GM21529 (cell line): ENCODE results near the gene TJAP1.
"Not testable (repeated sequence)": the region's sequence is repeated elsewhere in the genome, so short reads cannot be mapped to it uniquely, and the experiment has no call there.

Experiments used
- ATAC-seq: cut with Tn5 transposase; IDR thresholded peaks from one replicate; pipeline ENCODE4 v1.9.1; 2021; ENCODE audit not compliant: unreplicated experiment

The TJAP1 gene

DNA sequence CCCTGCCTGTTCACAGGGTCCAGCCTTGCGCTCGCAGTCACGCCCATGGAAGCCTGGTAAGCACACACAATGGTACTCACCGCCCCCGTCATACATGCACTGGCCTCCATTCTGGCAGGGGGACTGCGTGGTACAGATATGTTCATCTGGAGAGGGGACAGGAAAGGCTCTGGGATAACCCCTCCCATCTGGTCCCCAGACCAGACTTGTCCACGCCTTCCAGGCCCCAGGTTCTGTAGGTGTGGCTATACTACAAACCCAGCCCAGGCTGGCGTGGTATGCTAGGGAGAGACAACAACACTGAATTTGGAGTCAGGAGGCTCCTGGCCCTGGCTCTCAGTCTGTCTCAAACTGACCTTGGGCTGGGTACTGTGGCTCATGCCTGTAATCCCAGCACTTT lies 25.4 kb upstream of the TJAP1 start:
- ATAC-seq, result no peak

- ATAC-seq, result no peak
Observed at GRCh38 chr6:43452896-43453295, 24.5 kb upstream of the TJAP1 start.

DNA sequence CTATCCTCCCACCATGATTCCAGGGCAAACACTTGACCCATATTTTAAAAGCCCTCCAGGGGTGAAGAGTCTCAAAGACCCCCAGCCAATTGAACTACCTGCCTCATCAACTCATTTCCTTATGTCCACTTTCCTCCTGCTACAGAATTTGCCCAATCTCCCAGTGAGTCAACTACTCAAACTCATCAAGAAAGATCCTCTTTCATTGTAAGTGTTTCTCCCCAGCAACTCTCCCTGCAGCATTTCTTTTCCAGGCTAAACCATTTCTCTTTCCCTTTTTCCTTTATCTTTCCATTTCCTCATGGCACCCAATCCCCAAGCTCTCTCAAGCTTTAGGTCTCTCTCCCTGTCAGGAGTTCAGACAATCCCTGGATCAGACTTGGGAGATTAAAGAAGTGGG lies 23.5 kb upstream of the TJAP1 start:
- no peak for ATAC-seq

DNA sequence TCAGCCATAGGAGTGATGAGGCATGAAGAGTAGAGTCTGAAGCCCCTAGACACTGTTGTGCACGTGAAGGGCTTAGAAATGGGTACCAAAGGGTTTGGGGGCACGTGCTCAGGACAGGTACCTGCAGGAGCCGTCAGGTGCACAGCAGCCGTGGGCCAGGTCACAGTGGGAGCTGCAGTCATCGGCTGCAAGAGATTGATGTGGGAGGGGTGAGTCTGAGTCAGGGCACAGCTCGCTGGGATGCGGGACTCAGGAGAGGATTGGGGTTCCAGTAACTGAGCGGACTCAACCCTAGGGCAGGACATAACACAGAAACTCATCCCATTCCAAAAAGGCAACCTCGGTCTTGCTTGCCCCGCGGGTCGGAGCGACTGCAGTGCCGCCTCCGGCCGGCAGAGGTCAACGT lies 23.1 kb upstream of the TJAP1 start:
- no peak for ATAC-seq

GRCh38 chr6:43454696-43455530 lies 22.5 kb upstream of the TJAP1 start:
- ATAC-seq, result no peak

DNA sequence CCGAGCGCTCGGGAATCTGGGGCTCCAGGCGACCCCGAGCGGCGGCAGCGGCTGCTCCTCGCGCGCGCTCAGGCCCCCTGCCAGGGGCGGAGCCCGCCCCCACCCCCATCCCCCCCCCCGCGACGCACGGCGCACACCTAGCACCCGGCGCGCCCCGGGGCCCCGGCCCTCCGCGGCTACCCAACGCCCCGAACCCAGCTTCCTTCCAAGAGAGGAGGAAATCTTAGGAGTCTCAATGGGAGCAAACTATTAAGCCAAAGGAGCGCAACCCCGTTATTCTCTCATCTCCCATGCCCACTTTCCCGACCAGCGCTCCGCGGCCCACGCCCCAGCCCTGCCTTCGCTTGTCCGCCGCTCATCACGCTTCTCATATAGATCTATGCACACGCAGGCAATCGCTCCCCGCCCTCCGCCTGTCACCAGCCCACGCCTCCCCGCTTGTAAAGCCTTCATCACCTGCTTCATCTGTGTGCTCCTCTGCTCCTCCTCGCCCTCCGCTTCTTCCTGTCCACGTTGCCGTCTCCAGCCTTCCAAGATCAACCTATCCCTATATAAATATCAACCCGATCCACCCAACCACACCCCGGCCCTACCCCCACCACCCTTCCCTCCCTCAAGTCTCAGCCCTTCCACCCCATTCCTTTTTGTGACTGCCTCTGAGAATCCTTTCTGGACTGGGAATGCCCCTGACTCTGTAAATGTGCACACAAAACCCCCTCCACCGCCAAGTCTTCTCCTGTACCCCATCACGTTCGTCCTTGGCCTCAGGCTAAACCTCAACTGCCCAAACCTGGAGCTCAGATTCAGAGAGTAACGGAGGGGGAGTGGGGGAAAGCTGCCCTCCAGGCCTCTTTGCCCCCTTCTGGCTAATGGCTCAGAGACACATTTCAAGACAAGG lies 21.6 kb upstream of the TJAP1 start, which contains the start of gene DLK2:
Gene DLK2, minus strand, starts transcription at position 18 of the 898 bp plus-strand sequence. CDS start 723 bp downstream, outside the sequence.
- no peak for ATAC-seq

DNA sequence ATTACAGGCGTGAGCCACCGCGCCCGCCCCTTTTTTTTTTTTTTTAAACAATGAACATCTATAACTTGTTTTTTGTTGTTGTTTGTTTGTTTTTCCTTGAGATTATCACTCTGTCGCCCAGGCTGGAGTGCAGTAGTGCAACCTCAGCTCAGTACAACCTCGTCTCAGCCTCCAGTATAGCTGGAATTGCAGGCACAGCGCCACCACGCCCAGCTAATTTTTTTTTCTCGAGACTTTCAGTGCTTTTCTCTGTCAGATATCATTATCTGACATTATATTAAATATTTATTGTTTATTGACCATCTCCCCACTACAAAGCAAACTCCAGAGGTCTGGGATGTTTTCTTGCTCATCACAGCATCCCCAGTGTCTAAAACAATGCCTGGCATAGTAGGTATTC lies 19.7 kb upstream of the TJAP1 start:
- ATAC-seq, result no peak

GRCh38 chr6:43458154-43458553 lies 19.2 kb upstream of the TJAP1 start:
- not testable (repeated sequence) for ATAC-seq

DNA sequence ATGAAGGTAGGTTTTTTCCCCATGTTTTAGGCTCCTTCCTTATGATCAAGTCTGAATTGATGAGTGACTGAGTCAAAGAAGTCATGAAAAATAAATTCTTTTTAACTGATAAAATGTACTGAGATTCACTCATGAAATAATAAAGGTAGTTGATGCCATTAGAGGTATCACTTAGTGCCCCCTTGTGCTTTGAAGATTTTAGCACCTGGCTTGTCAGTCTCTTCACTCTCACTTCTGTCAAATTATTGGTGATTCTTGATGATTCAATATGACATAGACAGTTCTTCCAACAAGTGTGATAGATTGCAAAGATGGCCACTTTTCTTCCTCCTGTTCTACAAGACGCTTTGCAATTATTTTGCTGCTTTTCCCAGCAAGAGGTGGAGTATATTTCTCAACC lies 17.8 kb upstream of the TJAP1 start:
- ATAC-seq, result no peak

DNA sequence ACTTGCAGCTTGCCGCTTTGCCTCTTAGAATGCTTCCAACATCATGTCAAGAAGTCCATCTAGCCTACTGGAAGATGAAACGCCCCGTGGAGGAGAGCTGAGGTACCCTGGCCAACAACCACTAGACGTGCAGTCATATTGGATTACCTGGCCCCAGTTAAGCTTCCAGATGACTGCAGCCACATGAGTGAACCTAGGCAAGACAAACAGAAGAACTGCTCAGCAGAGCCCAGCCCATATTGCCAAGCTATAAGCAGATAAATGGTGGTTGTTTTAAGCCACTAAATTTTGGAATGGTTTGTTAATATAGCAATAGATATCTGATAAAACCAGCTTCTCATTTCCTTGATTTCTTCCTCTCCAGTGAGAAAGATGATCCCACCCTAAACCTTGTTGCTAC lies 17.3 kb upstream of the TJAP1 start:
- no peak for ATAC-seq

DNA sequence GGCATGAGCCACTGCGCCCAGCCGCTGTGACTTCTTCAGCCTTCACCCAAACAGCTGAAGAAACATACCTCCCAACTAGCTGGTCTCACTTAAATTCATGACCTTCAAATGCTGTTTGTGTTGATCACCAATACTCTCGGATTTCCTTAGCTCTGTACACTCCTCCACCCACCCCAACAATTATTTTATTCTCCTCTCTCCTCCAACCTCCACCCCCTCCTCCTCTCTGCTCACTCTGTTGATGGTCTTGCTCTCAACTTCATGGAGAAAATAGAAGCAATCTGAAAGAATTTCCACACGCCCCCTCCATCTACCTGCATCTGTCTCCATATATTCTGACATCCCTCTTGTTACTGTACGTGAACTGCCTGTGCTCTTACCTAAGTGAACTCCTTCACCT lies 15.4 kb upstream of the TJAP1 start:
- ATAC-seq, result no peak

GRCh38 chr6:43464337-43464736 lies 13.0 kb upstream of the TJAP1 start:
- ATAC-seq, result no peak

GRCh38 chr6:43465948-43466347 lies 11.4 kb upstream of the TJAP1 start:
- ATAC-seq, result no peak

DNA sequence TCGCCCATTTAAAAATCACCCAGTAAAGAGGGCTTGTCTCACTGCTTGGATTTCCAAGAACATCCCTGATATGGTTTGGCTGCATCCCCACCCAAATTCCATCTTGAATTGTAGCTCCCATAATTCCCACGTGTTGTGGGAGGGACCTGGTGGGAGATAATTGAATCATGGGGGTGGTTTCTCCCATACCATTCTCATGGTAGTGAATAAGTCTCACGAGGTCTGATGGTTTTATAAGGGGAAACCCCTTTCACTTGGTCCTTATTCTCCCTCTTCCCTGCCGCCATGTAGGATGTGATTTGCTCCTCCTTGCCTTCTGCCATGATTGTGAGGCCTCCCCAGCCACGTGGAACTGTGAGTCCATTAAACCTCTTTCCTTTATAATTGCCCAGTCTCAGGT lies 10.1 kb upstream of the TJAP1 start:
- ATAC-seq, result not testable (repeated sequence)

DNA sequence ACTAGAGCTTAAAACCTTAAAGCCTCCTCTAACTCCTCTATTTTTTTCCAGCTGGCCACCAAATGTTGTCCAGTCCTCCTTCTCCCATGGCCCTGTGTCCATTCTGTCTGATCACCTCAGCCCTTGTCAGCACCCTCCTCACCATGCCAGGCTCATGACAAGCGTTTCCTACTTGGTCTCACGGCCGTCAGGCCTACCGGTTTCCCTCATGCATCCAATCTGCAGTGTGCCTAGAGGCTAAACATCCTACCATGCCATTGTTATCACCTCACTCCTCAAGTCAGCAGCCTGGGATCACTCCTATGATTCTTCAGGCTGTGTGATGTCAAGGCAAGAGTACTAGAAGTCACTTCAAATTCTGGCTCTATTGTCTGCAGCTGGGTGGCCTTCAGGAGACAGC lies 9.6 kb upstream of the TJAP1 start:
- no peak for ATAC-seq

- ATAC-seq, result no peak
Observed at GRCh38 chr6:43468240-43468639, 9.1 kb upstream of the TJAP1 start.

- no peak for ATAC-seq
Observed at GRCh38 chr6:43468748-43469681, 8.4 kb upstream of the TJAP1 start.

DNA sequence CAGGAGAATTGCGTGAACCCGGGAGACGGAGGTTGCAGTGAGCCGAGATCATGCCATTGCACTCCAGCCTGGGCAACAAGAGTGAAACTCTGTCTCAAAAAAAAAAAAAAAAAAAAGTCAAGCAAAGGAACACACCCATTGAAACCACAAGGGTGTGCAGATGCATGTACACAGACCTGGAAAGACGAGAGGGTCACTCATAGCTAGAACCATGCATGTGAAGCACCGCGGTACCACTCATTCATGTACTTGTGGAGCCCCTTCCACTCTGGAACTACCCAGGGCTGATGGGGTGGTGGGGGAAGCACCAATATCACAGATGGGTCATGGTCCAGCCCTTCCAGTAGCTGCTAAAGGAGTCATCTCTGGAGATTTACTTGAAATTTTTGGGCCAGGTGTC lies 7.4 kb upstream of the TJAP1 start:
- no peak for ATAC-seq

- ATAC-seq, result no peak
Observed at GRCh38 chr6:43471399-43471798, 6.0 kb upstream of the TJAP1 start.

DNA sequence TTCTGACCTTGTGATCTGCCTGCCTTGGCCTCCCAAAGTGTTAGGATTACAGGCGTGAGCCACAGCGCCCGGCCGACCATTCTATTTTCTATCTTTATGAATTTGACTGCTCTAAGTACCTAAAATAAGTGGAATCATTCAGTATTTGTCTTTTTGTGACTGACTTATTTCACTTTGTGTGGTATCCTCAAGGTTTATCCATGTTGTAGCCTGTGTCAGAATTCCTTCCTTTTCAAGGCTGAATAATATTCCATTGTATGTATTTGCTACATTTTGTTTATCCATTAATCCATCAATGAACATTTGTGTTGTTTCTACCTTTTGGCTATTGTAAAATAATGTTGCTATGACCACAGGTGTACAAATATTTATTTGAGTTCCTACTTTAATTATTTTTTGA lies 4.9 kb upstream of the TJAP1 start:
- no peak for ATAC-seq

DNA sequence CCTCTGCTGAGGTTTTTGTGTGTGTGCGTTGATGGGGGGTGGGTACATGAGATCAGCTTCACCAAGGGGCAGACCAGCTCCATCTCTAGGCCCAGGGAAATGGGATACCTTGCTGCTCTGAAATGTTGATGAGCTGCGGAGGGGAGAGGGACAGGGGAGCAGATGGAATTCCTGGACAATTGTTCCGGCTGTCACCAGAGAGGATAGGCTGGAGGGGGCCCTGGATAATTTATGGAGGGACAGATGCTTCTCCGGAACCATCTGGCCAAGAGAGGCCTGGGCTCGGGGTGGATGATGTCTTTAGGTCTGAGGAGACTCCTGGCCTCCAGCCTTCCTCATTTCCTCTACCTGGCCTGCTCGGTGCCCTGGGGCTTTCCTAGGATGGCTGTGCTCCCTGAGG lies 1.9 kb upstream of the TJAP1 start:
- ATAC-seq, result no peak
